H9 (cell line): ENCODE measurements around the gene FYN. TPM values are rescaled to one million over a fixed set of nuclear protein-coding genes. Genes with fewer than 3 reads are reported as not detected.
A peak's percentile ranks its signal among the peaks of the same experiment; 100 is the strongest.

Source experiments
- DNase-seq: peaks from one replicate; pipeline ENCODE4 v3.0.0-alpha.2; 2017
- H2AFZ ChIP-seq: one replicate; pipeline ENCODE4 v1.6.1; 2013; ENCODE audit warnings: mild to moderate bottlenecking, low read length, control low read depth, moderate library complexity
- H2AK5ac ChIP-seq: 2 replicates; pipeline ENCODE4 v1.6.1; 2013; ENCODE audit warnings: low read length, control low read depth, mixed read lengths; ENCODE audit not compliant: insufficient read length
- H2BK120ac ChIP-seq: one replicate; pipeline ENCODE4 v1.6.1; 2013; ENCODE audit warnings: low read depth, mild to moderate bottlenecking, low read length, control low read depth, inconsistent platforms; ENCODE audit not compliant: poor library complexity, severe bottlenecking
- H2BK12ac ChIP-seq: 2 replicates; pipeline ENCODE4 v1.6.1; 2013; ENCODE audit warnings: low read length, control low read depth, mixed read lengths, low read depth; ENCODE audit not compliant: insufficient read length
- H2BK15ac ChIP-seq: 2 replicates; pipeline ENCODE4 v1.6.1; 2013; ENCODE audit warnings: low read depth, low read length, control low read depth
- H2BK20ac ChIP-seq: one replicate; pipeline ENCODE4 v1.6.1; 2013; ENCODE audit warnings: low read depth, mild to moderate bottlenecking, low read length, control low read depth, inconsistent platforms; ENCODE audit not compliant: poor library complexity, severe bottlenecking
- H2BK5ac ChIP-seq: 2 replicates; pipeline ENCODE4 v1.6.1; 2013; ENCODE audit warnings: low read length, control low read depth, mixed read lengths; ENCODE audit not compliant: insufficient read length
- H3K14ac ChIP-seq: 2 replicates; pipeline ENCODE4 v1.6.1; 2013; ENCODE audit warnings: low read length, control low read depth; ENCODE audit not compliant: insufficient read depth
- H3K18ac ChIP-seq: 2 replicates; pipeline ENCODE4 v1.6.1; 2013; ENCODE audit warnings: low read depth, mild to moderate bottlenecking, mixed read lengths, low read length, control low read depth; ENCODE audit not compliant: insufficient read length
- H3K23ac ChIP-seq: 2 replicates; pipeline ENCODE4 v1.6.1; 2013; ENCODE audit warnings: low read length, control low read depth, mixed read lengths, low read depth; ENCODE audit not compliant: insufficient read length
- H3K23me2 ChIP-seq: 2 replicates; pipeline ENCODE4 v1.6.1; 2013; ENCODE audit warnings: low read depth, mild to moderate bottlenecking, mixed read lengths, low read length, control low read depth; ENCODE audit not compliant: insufficient read length, poor library complexity, severe bottlenecking
- H3K27ac ChIP-seq: 2 replicates; pipeline ENCODE4 v1.5.1; 2013; ENCODE audit warnings: low read length, control low read depth, mixed read lengths, low read depth; ENCODE audit not compliant: insufficient read length
- H3K27me3 ChIP-seq: 2 replicates; pipeline ENCODE4 v1.6.1; 2013; ENCODE audit warnings: low read length, control low read depth, inconsistent platforms; ENCODE audit not compliant: insufficient read depth
- H3K4ac ChIP-seq: 2 replicates; pipeline ENCODE4 v1.6.1; 2013; ENCODE audit warnings: low read depth, mild to moderate bottlenecking, control low read depth, inconsistent platforms, low read length, moderate library complexity
- H3K4me1 ChIP-seq: 2 replicates; pipeline ENCODE4 v1.6.1; 2013; ENCODE audit warnings: low read length, control low read depth, inconsistent platforms; ENCODE audit not compliant: insufficient read depth
- H3K4me2 ChIP-seq: 2 replicates; pipeline ENCODE4 v1.6.1; 2013; ENCODE audit warnings: low read length, control low read depth, mixed read lengths; ENCODE audit not compliant: insufficient read length, insufficient read depth
- H3K56ac ChIP-seq: 2 replicates; pipeline ENCODE4 v1.6.1; 2013; ENCODE audit warnings: low read depth, mild to moderate bottlenecking, mixed read lengths, low read length, control low read depth; ENCODE audit not compliant: insufficient read length
- H3K79me1 ChIP-seq: 2 replicates; pipeline ENCODE4 v1.6.1; 2013; ENCODE audit warnings: low read depth, mild to moderate bottlenecking, moderate library complexity, low read length, control low read depth, inconsistent platforms; ENCODE audit not compliant: insufficient read depth, poor library complexity, severe bottlenecking
- H3K79me2 ChIP-seq: 2 replicates; pipeline ENCODE4 v1.6.1; 2013; ENCODE audit warnings: low read length, control low read depth, inconsistent platforms; ENCODE audit not compliant: insufficient read depth
- H3K9ac ChIP-seq: 2 replicates; pipeline ENCODE4 v1.6.1; 2013; ENCODE audit warnings: low read length, control low read depth, mixed read lengths; ENCODE audit not compliant: insufficient read length; ENCODE audit errors: extremely low read depth
- H3K9me3 ChIP-seq: one replicate; pipeline ENCODE4 v1.6.1; 2013; ENCODE audit warnings: low read depth, low read length, inconsistent platforms; ENCODE audit not compliant: control insufficient read depth
- H3T11ph ChIP-seq: one replicate; pipeline ENCODE4 v1.6.1; 2013; ENCODE audit warnings: mild to moderate bottlenecking, low read length, control low read depth, inconsistent platforms
- H4K20me1 ChIP-seq: one replicate; pipeline ENCODE4 v1.6.1; 2013; ENCODE audit not compliant: control insufficient read depth, insufficient read length, insufficient read depth
- H4K5ac ChIP-seq: 2 replicates; pipeline ENCODE4 v1.6.1; 2013; ENCODE audit warnings: low read depth, mild to moderate bottlenecking, mixed read lengths, low read length, control low read depth; ENCODE audit not compliant: insufficient read length
- H4K8ac ChIP-seq: replicated peaks from 2 replicates; pipeline ENCODE4 v1.6.1; 2013; ENCODE audit warnings: low read length, control low read depth, mixed read lengths, low read depth; ENCODE audit not compliant: insufficient read length
- H4K91ac ChIP-seq: 2 replicates; pipeline ENCODE4 v1.6.1; 2013; ENCODE audit warnings: low read depth, mild to moderate bottlenecking, moderate library complexity, mixed read lengths, low read length, control low read depth; ENCODE audit not compliant: insufficient read length
- H3K27ac Mint-ChIP-seq, 3 experiments: 2 replicates in 2 of 3; 3 replicates in 1 of 3; pipeline ENCODE4 v1.8.0; 2020 to 2021; ENCODE audit warnings: mixed read lengths in 3 of 3, mild to moderate bottlenecking in 1 of 3, moderate library complexity in 1 of 3
- H3K27me3 Mint-ChIP-seq: 2 replicates; pipeline ENCODE4 v1.8.0; 2021; ENCODE audit warnings: low read depth, mild to moderate bottlenecking, moderate library complexity, mixed read lengths
- H3K36me3 Mint-ChIP-seq, 3 experiments: 2 replicates in 2 of 3; 3 replicates in 1 of 3; pipeline ENCODE4 v1.8.0; 2020 to 2021; ENCODE audit warnings: low read depth in 3 of 3, mixed read lengths in 3 of 3; ENCODE audit not compliant: insufficient read depth in 1 of 3
- H3K4me1 Mint-ChIP-seq, 2 experiments: 2 replicates each; pipeline ENCODE4 v1.8.0; 2020; ENCODE audit warnings: mixed read lengths in 2 of 2
- H3K4me3 Mint-ChIP-seq, 2 experiments: 2 replicates in 1 of 2; 3 replicates in 1 of 2; pipeline ENCODE4 v1.8.0; 2020 to 2021; ENCODE audit warnings: mild to moderate bottlenecking in 2 of 2, mixed read lengths in 2 of 2, moderate library complexity in 1 of 2
- H3K9me3 Mint-ChIP-seq, 2 experiments: 2 replicates in 1 of 2; 3 replicates in 1 of 2; pipeline ENCODE4 v1.8.0; 2020; ENCODE audit warnings: mild to moderate bottlenecking in 2 of 2, mixed read lengths in 2 of 2, moderate library complexity in 1 of 2
- CTCF ChIP-seq: fragments of 200-600 bp; sonication (generic); conservative IDR thresholded peaks from 3 replicates; pipeline ENCODE4 v1.8.0; 2021; ENCODE audit warnings: antibody characterized with exemption, mild to moderate bottlenecking
- WGBS: extraction: QIAGEN DNeasy Blood & Tissue Kit; methylation state at CpG from one replicate; pipeline ENCODE4 v1.1.7; 2013; ENCODE audit warnings: missing lambda C conversion rate, low lambda C conversion rate, mixed read lengths; ENCODE audit not compliant: insufficient read length; ENCODE audit errors: extremely low coverage; 5-methylcytosine and 5-hydroxymethylcytosine counted together
- total RNA-seq: library from RNA; stranded (reverse); gene quantifications from 2 replicates; pipeline ENCODE4 v1.2.1, GENCODE V29; 2021

Gene FYN
- total RNA-seq, 1 experiment from 2014 or later: 64.8 TPM

GRCh38 chr6:111781041-111781708, 92.1 kb downstream of the FYN start:
- Histone ChIP-seq H3K18ac (no peak overlapping the region), H3T11ph (no peak overlapping the region), H2AK5ac (no peak overlapping the region), H4K5ac (no peak overlapping the region), H3K4me2 (no peak overlapping the region), H3K4me1 (no peaks in the 10 kb centered on the region), H3K9ac (no peak overlapping the region), H3K9me3 (no peaks in the 10 kb centered on the region), H2BK120ac (no peak overlapping the region), H4K8ac (no peak overlapping the region), H3K23me2 (no peaks in the 10 kb centered on the region), H3K23ac (no peak overlapping the region), H2BK15ac (no peak overlapping the region), H2BK5ac (no peak overlapping the region), H2AFZ (no peak overlapping the region), H3K79me2 (no peaks in the 10 kb centered on the region), H3K56ac (no peak overlapping the region), H4K20me1 (no peaks in the 10 kb centered on the region), H3K27ac (no peak overlapping the region), H4K91ac (no peak overlapping the region), H3K27me3 (no peaks in the 10 kb centered on the region), H3K79me1 (no peaks in the 10 kb centered on the region), H3K4ac (no peak overlapping the region), H2BK12ac (no peak overlapping the region), H2BK20ac (no peak overlapping the region), H3K14ac (no peak overlapping the region; the same call in 1 of the 2 replicates)
- no peak for TF ChIP-seq CTCF
- peaks cover 5 to 11% of the 10 kb centered on the region in 2 experiments; a peak in 1 of 4 replicates for H3K4me1 Mint-ChIP-seq
- peaks cover 0 to 2% (median 0%) of the 10 kb centered on the region in 3 experiments; a peak in 2 of 7 replicates for H3K36me3 Mint-ChIP-seq
- peak overlapping the region; percentile 0 to 11 (median 0); a peak in 4 of 7 replicates for H3K27ac Mint-ChIP-seq
- H3K27me3 Mint-ChIP-seq: no peaks in the 10 kb centered on the region
- no CpG with 5 or more reads among the region's 11 CpGs for WGBS
- no peak for DNase-seq
- H3K9me3 Mint-ChIP-seq: no peaks in the 10 kb centered on the region; a peak in 1 of 5 replicates
- H3K4me3 Mint-ChIP-seq: no peak overlapping the region
